Epithelial cell of proximal tubule (primary cell): ENCODE results near the gene RASA3. TPM values are rescaled to one million over a fixed set of nuclear protein-coding genes. Genes with fewer than 3 reads are reported as not detected.

Experiments used
- DNase-seq: peaks from one replicate; pipeline ENCODE4 v3.0.0-alpha.2; 2011; ENCODE audit warnings: low read depth
- H3K4me3 ChIP-seq: 2 replicates; pipeline ENCODE4 v1.5.1; 2011; ENCODE audit warnings: low read depth, mild to moderate bottlenecking, low read length
- CTCF ChIP-seq: conservative IDR thresholded peaks from 2 replicates; pipeline ENCODE4 v1.5.1; 2012; ENCODE audit warnings: low read depth, mild to moderate bottlenecking, low read length
- total RNA-seq: library from RNA; depleted of rRNA; stranded (reverse); fragments of >200 nt; gene quantifications from 2 replicates; pipeline ENCODE4 v1.2.3, GENCODE V29; 2015

The RASA3 gene
- total RNA-seq, 1 donor from 2014 or later: 25.7 TPM

DNA sequence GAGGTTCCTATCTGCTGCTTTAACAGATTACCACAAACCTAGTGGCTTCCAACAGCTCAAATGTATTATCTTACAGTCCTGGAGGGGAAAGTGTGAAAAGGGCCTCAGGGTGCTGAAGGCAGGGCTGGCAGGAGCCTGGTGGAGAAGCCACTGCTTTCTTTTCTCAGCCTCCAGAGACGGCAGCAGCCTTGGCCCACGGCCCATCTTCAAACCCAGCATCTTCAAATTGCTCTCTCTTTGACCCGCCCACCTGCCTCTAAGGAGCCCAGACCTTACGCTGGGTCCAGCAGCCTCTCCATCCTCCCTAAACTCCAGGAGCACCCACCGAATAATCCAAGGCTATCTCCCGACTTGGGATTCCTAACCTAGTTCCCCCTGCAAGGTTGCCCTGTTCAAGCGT, 194.2 kb downstream of the RASA3 start:
- no peak for TF ChIP-seq CTCF
- no peak overlapping the region for H3K4me3 ChIP-seq

GRCh38 chr13:113937527-113938180, 194.8 kb downstream of the RASA3 start:
- DNase-seq: no peak
- H3K4me3 ChIP-seq: no peak overlapping the region
- no peak for TF ChIP-seq CTCF

More for the DNA sequence above, 194.2 kb downstream of the RASA3 start:
- no peak for DNase-seq

- no peak overlapping the region for H3K4me3 ChIP-seq
- no peak for TF ChIP-seq CTCF
Observed at GRCh38 chr13:113937073-113937472, 195.3 kb downstream of the RASA3 start.

GRCh38 chr13:113936166-113936965, 196.1 kb downstream of the RASA3 start:
- no peak for DNase-seq
- no peak for TF ChIP-seq CTCF
- H3K4me3 ChIP-seq: no peak overlapping the region

More at GRCh38 chr13:113937073-113937472, 195.3 kb downstream of the RASA3 start:
- DNase-seq: no peak

GRCh38 chr13:113935001-113935844, 197.2 kb downstream of the RASA3 start:
- H3K4me3 ChIP-seq: no peak overlapping the region
- no peak for DNase-seq
- no peak for TF ChIP-seq CTCF

DNA sequence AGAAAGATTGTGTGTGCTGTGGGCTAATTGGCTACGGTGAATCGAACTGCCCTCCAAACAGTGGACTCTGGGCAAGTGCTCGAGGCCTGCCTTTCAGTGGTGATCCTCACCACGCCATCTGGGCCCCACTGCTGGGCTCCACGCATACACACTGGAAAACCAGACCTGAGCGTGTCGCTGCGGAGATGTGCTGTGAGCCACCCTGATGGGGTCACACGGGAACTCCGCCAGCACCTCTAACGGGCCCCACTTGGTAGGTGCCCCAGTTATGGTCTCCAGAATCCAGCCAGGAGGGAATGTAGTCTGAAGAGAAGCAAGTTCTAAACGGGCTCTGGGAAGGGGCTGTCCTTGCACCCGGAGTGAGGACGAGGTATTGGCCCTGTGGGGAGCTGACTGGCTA, 197.8 kb downstream of the RASA3 start:
- no peak for TF ChIP-seq CTCF
- no peak overlapping the region for H3K4me3 ChIP-seq
- DNase-seq: no peak
